ENCODE data around the gene CCDC152.

- no peak for TF ChIP-seq CTCF (IDR thresholded peaks at IDR 0.05)
- no peak for TF ChIP-seq EP300 (IDR thresholded peaks at IDR 0.05)
These were observed 51.3 kb downstream of the CCDC152 start for GRCh38 chr5:42807722-42808447.
